A549 (cell line): Measurements from ENCODE around the gene IFNLR1. TPM values are rescaled to one million over a fixed set of nuclear protein-coding genes. Genes with fewer than 3 reads are reported as not detected.
A peak's percentile ranks its signal among the peaks of the same experiment; 100 is the strongest.

ENCODE experiments used
- ATAC-seq, 2 experiments: fragments of 200-7000 bp in 1 of 2; fragments of >200 bp in 1 of 2; cut with Nextera tagmentation in 1 of 2; cut with Tn5 transposase in 1 of 2; 3 replicates each; pipeline versions ENCODE4 v1.8.0 to v1.9.1; 2018 to 2020; ENCODE audit warnings: mild to moderate bottlenecking in 1 of 2, moderate library complexity in 1 of 2
- CTCF ChIA-PET: fragments of 300-600 bp; sonication (Branson Sonifier 250); formaldehyde crosslinking; extraction: SDS; loops from one replicate; lab custom pipeline; 2021; ENCODE audit warnings: antibody characterized with exemption, inconsistent platforms; lab: Yijun Ruan, JAX
- POLR2A ChIA-PET: fragments of 350-600 bp; formaldehyde crosslinking; extraction: SDS; loops from one replicate; lab custom pipeline; 2021; ENCODE audit warnings: antibody characterized with exemption, inconsistent platforms; lab: Yijun Ruan, JAX
- DNase-seq, 2 experiments: peaks; one replicate each; pipeline versions ENCODE4 v3.0.0 to v3.0.0-alpha.2; 2011 to 2016; ENCODE audit warnings: low read depth in 1 of 2, low spot score in 1 of 2
- FAIRE-seq: peaks from 2 replicates; lab custom pipeline; 2011; peaks lifted over from hg19 to GRCh38; lab: Jason Lieb, UNC
- H3K27ac ChIP-seq, 2 experiments: fragments of >200 bp; sonication (Bioruptor Twin); formaldehyde crosslinking; 3 replicates each; pipeline ENCODE4 v1.5.1; 2016 to 2017
- H3K4me1 ChIP-seq: fragments of >200 bp; sonication (Bioruptor Twin); formaldehyde crosslinking; 3 replicates; pipeline ENCODE4 v1.6.1; 2016
- H3K4me2 ChIP-seq: fragments of >200 bp; sonication (Bioruptor Twin); formaldehyde crosslinking; 3 replicates; pipeline ENCODE4 v1.6.1; 2016
- H3K4me3 ChIP-seq: fragments of >200 bp; sonication (Bioruptor Twin); formaldehyde crosslinking; 3 replicates; pipeline ENCODE4 v1.5.1; 2016
- H3K9me3 ChIP-seq: fragments of >200 bp; sonication (Bioruptor Twin); formaldehyde crosslinking; 3 replicates; pipeline ENCODE4 v1.6.1; 2016
- CBX2 ChIP-seq: fragments of 200-600 bp; sonication (generic); IDR thresholded peaks from 2 replicates; pipeline ENCODE4 v1.6.1; 2016; ENCODE audit warnings: low read depth, mild to moderate bottlenecking, borderline replicate concordance
- CEBPB ChIP-seq, 2 experiments: fragments of >200 bp in 1 of 2; sonication (Bioruptor Twin) in 1 of 2; formaldehyde crosslinking in 1 of 2; IDR thresholded peaks; 2 replicates each; pipeline ENCODE4 v1.6.1; 2012 to 2016
- CTCF ChIP-seq: fragments of >200 bp; sonication (Bioruptor Twin); formaldehyde crosslinking; IDR thresholded peaks from 3 replicates; pipeline ENCODE4 v1.5.1; 2016
- ELK1 ChIP-seq: fragments of 150-350 bp; IDR thresholded peaks from 2 replicates; pipeline ENCODE4 v1.6.1; 2014; ENCODE audit warnings: low read depth, mild to moderate bottlenecking, low read length
- ESRRA ChIP-seq: fragments of 150-350 bp; IDR thresholded peaks from 2 replicates; pipeline ENCODE4 v1.6.1; 2014; ENCODE audit warnings: mild to moderate bottlenecking, low read length, borderline replicate concordance
- FOSB ChIP-seq: fragments of 250-450 bp; sonication (Bioruptor Pico); IDR thresholded peaks from 2 replicates; pipeline ENCODE4 v1.5.0; 2020; ENCODE audit warnings: mild to moderate bottlenecking, moderate library complexity
- FOXS1 ChIP-seq: fragments of 250-450 bp; sonication (Bioruptor Pico); IDR thresholded peaks from 2 replicates; pipeline ENCODE4 v1.5.0; 2020; ENCODE audit warnings: mild to moderate bottlenecking, moderate library complexity
- GATA3 ChIP-seq: IDR thresholded peaks from 2 replicates; pipeline ENCODE4 v1.6.1; 2012; ENCODE audit warnings: borderline replicate concordance
- HDAC2 ChIP-seq: fragments of 200-600 bp; sonication (generic); IDR thresholded peaks from 2 replicates; pipeline ENCODE4 v1.6.1; 2016
- HEYL ChIP-seq: fragments of 250-450 bp; sonication (Bioruptor Pico); IDR thresholded peaks from 2 replicates; pipeline ENCODE4 v1.8.0; 2021; ENCODE audit warnings: mild to moderate bottlenecking, moderate library complexity
- JUN ChIP-seq, 2 experiments: fragments of >200 bp; sonication (Bioruptor Twin); formaldehyde crosslinking; IDR thresholded peaks; 2 replicates in 1 of 2; 3 replicates in 1 of 2; pipeline ENCODE4 v1.6.1; 2016 to 2017
- JUNB ChIP-seq: fragments of >200 bp; sonication (Bioruptor Twin); formaldehyde crosslinking; IDR thresholded peaks from 2 replicates; pipeline ENCODE4 v1.6.1; 2016
- NR3C1 ChIP-seq: fragments of >200 bp; sonication (Bioruptor Twin); formaldehyde crosslinking; IDR thresholded peaks from 3 replicates; pipeline ENCODE4 v1.6.1; 2017
- POLR2A ChIP-seq: IDR thresholded peaks from 2 replicates; pipeline ENCODE4 v1.6.1; 2012; ENCODE audit warnings: mild to moderate bottlenecking, low read length
- RARB ChIP-seq: fragments of 250-450 bp; sonication (Bioruptor Pico); IDR thresholded peaks from 2 replicates; pipeline ENCODE4 v1.8.0; 2021; ENCODE audit warnings: mild to moderate bottlenecking, moderate library complexity
- RFX5 ChIP-seq: fragments of 450-650 bp; IDR thresholded peaks from 2 replicates; pipeline ENCODE4 v1.7.1; 2014; ENCODE audit warnings: antibody characterized with exemption, mild to moderate bottlenecking, moderate library complexity
- SREBF2 ChIP-seq: fragments of 450-650 bp; IDR thresholded peaks from 2 replicates; pipeline ENCODE4 v1.6.1; 2014; ENCODE audit warnings: mild to moderate bottlenecking, moderate library complexity
- ZFP36 ChIP-seq: fragments of 450-650 bp; IDR thresholded peaks from 2 replicates; pipeline ENCODE4 v1.6.1; 2014; ENCODE audit warnings: borderline replicate concordance; ENCODE audit not compliant: partially characterized antibody
- ZNF302 ChIP-seq: fragments of 250-450 bp; sonication (Bioruptor Pico); IDR thresholded peaks from 2 replicates; pipeline ENCODE4 v1.9.0; 2021; ENCODE audit warnings: inconsistent platforms, mild to moderate bottlenecking, moderate library complexity
- WGBS: methylation state at CpG from one replicate; pipeline ENCODE4 v1.1.6; 2017; ENCODE audit errors: missing lambda C conversion rate; 5-methylcytosine and 5-hydroxymethylcytosine counted together
- polyA plus RNA-seq, 4 experiments: library from polyadenylated mRNA; depleted of rRNA in 3 of 4; stranded (reverse); fragments of >200 nt; fragmentation: RNase III in 1 of 4; extraction: RNeasy Plus Mini Kit Qiagen cat#74134 plus additional on column Dnase treatment in 1 of 4; gene quantifications; 2 replicates in 3 of 4; 3 replicates in 1 of 4; pipeline ENCODE4 v1.2.3, GENCODE V29; 2011 to 2017
- TF ChIP-seq, protein P1 (sequence below): fragments of 250-450 bp; sonication (Bioruptor Pico); IDR thresholded peaks from 2 replicates; pipeline ENCODE4 v1.5.0; 2020; ENCODE audit warnings: low read depth, mild to moderate bottlenecking, moderate library complexity
- TF ChIP-seq, protein P2 (sequence below): fragments of 250-450 bp; sonication (Bioruptor Pico); IDR thresholded peaks from 2 replicates; pipeline ENCODE4 v1.5.0; 2021; ENCODE audit warnings: mild to moderate bottlenecking, moderate library complexity, borderline replicate concordance

Gene IFNLR1
- polyA plus RNA-seq, 2 of the 4 experiments (the other 2 are of a cell fraction), result 0.84 to 1.3 TPM

DNA sequence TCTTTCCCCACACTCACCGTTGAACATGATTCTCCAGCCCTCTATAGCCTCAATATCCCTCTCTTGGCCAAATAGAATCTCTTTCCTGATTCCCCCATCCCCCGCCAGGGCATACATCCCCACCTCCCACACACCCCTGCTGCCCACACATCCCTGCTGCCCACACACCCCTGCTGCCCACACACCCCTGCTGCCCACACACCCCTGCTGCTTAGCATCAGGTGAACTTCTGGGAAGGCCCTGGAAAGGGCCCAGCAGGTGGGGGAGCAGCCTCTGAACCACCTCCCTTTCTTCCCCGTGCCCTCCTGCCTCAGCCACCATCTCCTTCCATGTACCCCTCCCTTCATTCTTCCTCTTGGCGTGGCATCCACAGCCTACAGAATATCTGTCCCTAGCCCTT is 15.9 kb upstream of the IFNLR1 start:
- Histone ChIP-seq H3K4me3 (no peak overlapping the region), H3K4me2 (no peak overlapping the region), H3K4me1 (peaks cover 22% of the 10 kb centered on the region), H3K27ac (peak overlapping the region; percentile 84 to 86; a peak in 5 of 6 replicates), H3K9me3 (no peaks in the 10 kb centered on the region)
- POLR2A ChIA-PET, result no interaction called here
- WGBS, result 97% methylated on average over 3 of the region's 4 CpGs
- FAIRE-seq, result no peak
- no peak for ATAC-seq
- CTCF ChIA-PET, result interaction anchor here (1.0 to 14.7 kb wide), 13 partner anchors 22 to 189 kb away, joined by 3 to 748 read pairs (median 13); partner anchors contain the start of gene GRHL3
- TF ChIP-seq CEBPB (IDR thresholded peaks at IDR 0.05) (no peak), JUN (IDR thresholded peaks at IDR 0.05) (no peak)
- DNase-seq, result no peak

GRCh38 chr1:24202556-24202955 is 15.5 kb upstream of the IFNLR1 start:
- peak overlapping the region; percentile 84 to 86 for H3K27ac ChIP-seq
- no peak overlapping the region for H3K4me3 ChIP-seq
- ChIA-PET CTCF (interaction anchor here (0.6 to 14.7 kb wide), 60 partner anchors 7 to 434 kb away, joined by 3 to 748 read pairs (median 6); partner anchors contain the start of genes GRHL3 and IFNLR1), POLR2A (interaction anchor here (0.6 to 1.3 kb wide), 2 partner anchors 171 to 189 kb away, joined by 8 to 12 read pairs; no protein-coding TSS in a partner anchor)
- ATAC-seq, result no peak; a peak in 1 of 6 replicates
- no peaks in the 10 kb centered on the region for H3K9me3 ChIP-seq
- peak overlapping the region; percentile 0; the same call in 1 of the 3 replicates for H3K4me2 ChIP-seq
- no peak for FAIRE-seq
- no peak for DNase-seq
- 91% methylated on average over 8 of the region's 9 CpGs for WGBS
- TF ChIP-seq ESRRA, result no peak
- TF ChIP-seq CTCF, result no peak
- TF ChIP-seq HDAC2, result no peak
- no peak for TF ChIP-seq FOXS1
- no peak for TF ChIP-seq HEYL
- no peak for TF ChIP-seq SREBF2
- no peak for TF ChIP-seq ZFP36
- TF ChIP-seq, protein P1, sequence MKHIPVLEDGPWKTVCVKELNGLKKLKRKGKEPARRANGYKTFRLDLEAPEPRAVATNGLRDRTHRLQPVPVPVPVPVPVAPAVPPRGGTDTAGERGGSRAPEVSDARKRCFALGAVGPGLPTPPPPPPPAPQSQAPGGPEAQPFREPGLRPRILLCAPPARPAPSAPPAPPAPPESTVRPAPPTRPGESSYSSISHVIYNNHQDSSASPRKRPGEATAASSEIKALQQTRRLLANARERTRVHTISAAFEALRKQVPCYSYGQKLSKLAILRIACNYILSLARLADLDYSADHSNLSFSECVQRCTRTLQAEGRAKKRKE (CRISPR knock-in tag), result no peak
- no peak for TF ChIP-seq JUNB
- TF ChIP-seq ELK1, result no peak
- TF ChIP-seq FOSB, result no peak
- TF ChIP-seq CBX2, result no peak
- TF ChIP-seq NR3C1, result no peak
- TF ChIP-seq GATA3, result no peak
- no peak for TF ChIP-seq ZNF302 (CRISPR knock-in tag)
- no peak for TF ChIP-seq RFX5
- TF ChIP-seq POLR2A, result no peak
- TF ChIP-seq RARB (CRISPR knock-in tag), result no peak
- TF ChIP-seq, protein P2, sequence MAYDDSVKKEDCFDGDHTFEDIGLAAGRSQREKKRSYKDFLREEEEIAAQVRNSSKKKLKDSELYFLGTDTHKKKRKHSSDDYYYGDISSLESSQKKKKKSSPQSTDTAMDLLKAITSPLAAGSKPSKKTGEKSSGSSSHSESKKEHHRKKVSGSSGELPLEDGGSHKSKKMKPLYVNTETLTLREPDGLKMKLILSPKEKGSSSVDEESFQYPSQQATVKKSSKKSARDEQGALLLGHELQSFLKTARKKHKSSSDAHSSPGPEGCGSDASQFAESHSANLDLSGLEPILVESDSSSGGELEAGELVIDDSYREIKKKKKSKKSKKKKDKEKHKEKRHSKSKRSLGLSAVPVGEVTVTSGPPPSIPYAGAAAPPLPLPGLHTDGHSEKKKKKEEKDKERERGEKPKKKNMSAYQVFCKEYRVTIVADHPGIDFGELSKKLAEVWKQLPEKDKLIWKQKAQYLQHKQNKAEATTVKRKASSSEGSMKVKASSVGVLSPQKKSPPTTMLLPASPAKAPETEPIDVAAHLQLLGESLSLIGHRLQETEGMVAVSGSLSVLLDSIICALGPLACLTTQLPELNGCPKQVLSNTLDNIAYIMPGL (CRISPR knock-in tag), result no peak
- H3K4me1 ChIP-seq, result peaks cover 22% of the 10 kb centered on the region
